GM12892 (cell line): ENCODE results near the gene IL1RAPL1.

Source experiments
- POLR2A ChIP-seq: IDR thresholded peaks from 2 replicates; pipeline ENCODE4 v1.6.1; 2011; ENCODE audit warnings: low read depth, low read length, control low read depth
- TAF1 ChIP-seq: IDR thresholded peaks from 2 replicates; pipeline ENCODE4 v1.6.1; 2011; ENCODE audit warnings: low read depth, mild to moderate bottlenecking, control low read depth, low read length, borderline replicate concordance

DNA sequence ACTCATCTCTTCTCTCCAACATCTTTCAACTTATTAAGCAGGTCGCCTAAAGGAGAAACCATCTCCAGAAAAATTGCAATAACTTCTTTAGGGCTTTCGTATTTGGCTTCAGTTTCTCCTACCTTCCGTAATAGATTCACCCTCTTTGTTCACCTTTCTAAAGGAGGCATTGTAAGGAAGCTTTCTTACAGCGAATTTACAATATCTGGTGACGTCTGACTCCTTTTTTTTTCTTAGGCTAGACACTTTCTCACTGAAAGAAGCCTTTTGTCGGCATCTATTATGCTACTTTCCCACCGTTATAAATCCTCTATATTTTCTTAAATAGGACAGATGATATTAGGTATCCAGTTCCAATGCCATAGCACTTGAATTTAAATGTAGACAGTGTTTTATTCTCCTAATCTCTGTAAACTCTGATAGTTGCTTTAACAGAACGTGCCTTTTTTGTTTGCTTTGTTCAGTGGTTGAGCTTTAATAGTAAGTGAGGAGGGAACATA, 302.4 kb downstream of the IL1RAPL1 start:
- TF ChIP-seq POLR2A (no peak), TAF1 (no peak)
